ENCODE data around the gene GGCT.

- no peak for TF ChIP-seq POLR2A (IDR thresholded peaks at IDR 0.05)
- TF ChIP-seq CTCF (IDR thresholded peaks at IDR 0.05) = no peak
- no peak for TF ChIP-seq EP300 (IDR thresholded peaks at IDR 0.05)
- TF ChIP-seq POLR2AphosphoS5 (IDR thresholded peaks at IDR 0.05) = no peak
Observed at GRCh38 chr7:30493228-30493627, 11.4 kb downstream of the GGCT start.

All from upper lobe of left lung (tissue), 4 donors.